Hippocampal formation (tissue), 2 donors: ENCODE measurements around the gene EFHC1.

ENCODE experiments used
- DNase-seq, 2 donors: peaks; one replicate each; lab custom pipeline; 2025; lab: John Stamatoyannopoulos, UW

Gene EFHC1

GRCh38 chr6:52502306-52503029 lies 82.3 kb downstream of the EFHC1 start:
- no peak for DNase-seq

- DNase-seq: no peak
Measured at GRCh38 chr6:52503323-52503747, 83.2 kb downstream of the EFHC1 start.

- no peak for DNase-seq
Measured at GRCh38 chr6:52503851-52504781, 84.0 kb downstream of the EFHC1 start.

- DNase-seq: no peak
Measured at GRCh38 chr6:52504782-52505136, 84.6 kb downstream of the EFHC1 start.

- DNase-seq: peak in 1 of 2 donors; percentile 3
Measured at GRCh38 chr6:52505726-52506409, 85.7 kb downstream of the EFHC1 start.

- DNase-seq: no peak
Measured at GRCh38 chr6:52506476-52506875, 86.3 kb downstream of the EFHC1 start.

GRCh38 chr6:52507557-52508260 lies 87.6 kb downstream of the EFHC1 start:
- DNase-seq: no peak

- DNase-seq: no peak
Measured at GRCh38 chr6:52508261-52508739, 88.2 kb downstream of the EFHC1 start.

GRCh38 chr6:52509281-52510212 lies 89.4 kb downstream of the EFHC1 start:
- DNase-seq: no peak

- no peak for DNase-seq
Measured at GRCh38 chr6:52510213-52510562, 90.0 kb downstream of the EFHC1 start.

- no peak for DNase-seq
Measured at GRCh38 chr6:52511163-52511562, 91.0 kb downstream of the EFHC1 start.

GRCh38 chr6:52511572-52512151 lies 91.5 kb downstream of the EFHC1 start:
- DNase-seq: no peak

GRCh38 chr6:52512199-52512598 lies 92.1 kb downstream of the EFHC1 start:
- DNase-seq: no peak

- no peak for DNase-seq
Measured at GRCh38 chr6:52513464-52513863, 93.3 kb downstream of the EFHC1 start.

GRCh38 chr6:52513896-52514295 lies 93.8 kb downstream of the EFHC1 start:
- DNase-seq: no peak

GRCh38 chr6:52514514-52514913 lies 94.4 kb downstream of the EFHC1 start:
- no peak for DNase-seq

- DNase-seq: no peak
Measured at GRCh38 chr6:52515219-52515960, 95.2 kb downstream of the EFHC1 start.

- DNase-seq: no peak
Measured at GRCh38 chr6:52516269-52516668, 96.1 kb downstream of the EFHC1 start.

- no peak for DNase-seq
Measured at GRCh38 chr6:52516943-52517342, 96.8 kb downstream of the EFHC1 start.
